Fibroblast of pulmonary artery (primary cell): ENCODE data around the gene TUNAR.

Experiments used
- DNase-seq: peaks from one replicate; pipeline ENCODE4 v3.0.0-alpha.2; 2010; ENCODE audit warnings: low read depth
- H3K4me3 ChIP-seq: replicated peaks from 2 replicates; pipeline ENCODE4 v1.5.1; 2011; ENCODE audit warnings: low read depth, mild to moderate bottlenecking, control low read depth, low read length, moderate library complexity
- TF ChIP-seq, protein P1 (sequence below): IDR thresholded peaks from 2 replicates; pipeline ENCODE4 v1.5.1; 2011; ENCODE audit warnings: mild to moderate bottlenecking, control low read depth, low read length, inconsistent platforms; ENCODE audit errors: missing control alignments

TUNAR gene

DNA sequence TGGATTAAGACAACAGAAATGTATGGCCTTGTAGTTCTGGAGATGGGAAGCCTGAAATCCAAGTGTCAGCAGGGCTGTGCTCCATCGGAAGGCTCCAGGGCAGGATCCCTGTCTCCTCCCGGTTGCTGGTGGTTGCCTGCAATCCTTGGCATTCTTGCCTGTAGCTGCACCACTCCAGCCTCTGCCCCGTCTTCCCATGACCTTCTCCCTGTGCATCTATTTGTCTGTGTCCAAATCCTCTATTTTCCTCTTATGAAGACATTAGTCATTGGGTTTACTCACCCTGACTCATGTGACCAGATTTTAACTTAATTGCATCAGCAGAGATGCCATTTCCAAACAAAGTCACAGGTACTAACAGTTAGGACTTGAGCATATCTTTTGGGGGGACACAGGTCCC lies 15.1 kb downstream of the TUNAR start:
- TF ChIP-seq, protein P1, sequence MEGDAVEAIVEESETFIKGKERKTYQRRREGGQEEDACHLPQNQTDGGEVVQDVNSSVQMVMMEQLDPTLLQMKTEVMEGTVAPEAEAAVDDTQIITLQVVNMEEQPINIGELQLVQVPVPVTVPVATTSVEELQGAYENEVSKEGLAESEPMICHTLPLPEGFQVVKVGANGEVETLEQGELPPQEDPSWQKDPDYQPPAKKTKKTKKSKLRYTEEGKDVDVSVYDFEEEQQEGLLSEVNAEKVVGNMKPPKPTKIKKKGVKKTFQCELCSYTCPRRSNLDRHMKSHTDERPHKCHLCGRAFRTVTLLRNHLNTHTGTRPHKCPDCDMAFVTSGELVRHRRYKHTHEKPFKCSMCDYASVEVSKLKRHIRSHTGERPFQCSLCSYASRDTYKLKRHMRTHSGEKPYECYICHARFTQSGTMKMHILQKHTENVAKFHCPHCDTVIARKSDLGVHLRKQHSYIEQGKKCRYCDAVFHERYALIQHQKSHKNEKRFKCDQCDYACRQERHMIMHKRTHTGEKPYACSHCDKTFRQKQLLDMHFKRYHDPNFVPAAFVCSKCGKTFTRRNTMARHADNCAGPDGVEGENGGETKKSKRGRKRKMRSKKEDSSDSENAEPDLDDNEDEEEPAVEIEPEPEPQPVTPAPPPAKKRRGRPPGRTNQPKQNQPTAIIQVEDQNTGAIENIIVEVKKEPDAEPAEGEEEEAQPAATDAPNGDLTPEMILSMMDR, result no peak
- peak; percentile 10 for DNase-seq
- no peak overlapping the region for H3K4me3 ChIP-seq

DNA sequence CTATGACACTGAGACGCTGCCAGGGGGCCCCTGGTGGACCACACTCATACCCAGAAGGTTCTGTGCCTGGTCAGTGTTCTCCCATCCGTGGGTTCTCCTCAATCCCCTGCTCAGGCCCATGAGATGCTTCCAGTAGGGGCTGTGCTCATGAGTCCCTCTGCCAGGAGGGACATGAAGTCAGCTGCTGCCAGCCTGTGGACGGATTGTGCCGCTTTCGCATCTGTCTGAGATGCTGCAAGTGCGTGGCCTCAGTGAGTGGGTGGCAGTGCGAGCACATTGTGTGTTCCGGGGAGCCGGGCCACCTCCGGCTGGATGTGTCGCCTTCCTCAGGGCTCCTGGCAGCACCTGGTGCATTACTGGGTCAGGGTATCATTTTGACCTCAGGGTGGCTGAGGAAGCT lies 15.5 kb downstream of the TUNAR start:
- TF ChIP-seq, protein P1, result no peak
- no peak for DNase-seq
- no peak overlapping the region for H3K4me3 ChIP-seq

DNA sequence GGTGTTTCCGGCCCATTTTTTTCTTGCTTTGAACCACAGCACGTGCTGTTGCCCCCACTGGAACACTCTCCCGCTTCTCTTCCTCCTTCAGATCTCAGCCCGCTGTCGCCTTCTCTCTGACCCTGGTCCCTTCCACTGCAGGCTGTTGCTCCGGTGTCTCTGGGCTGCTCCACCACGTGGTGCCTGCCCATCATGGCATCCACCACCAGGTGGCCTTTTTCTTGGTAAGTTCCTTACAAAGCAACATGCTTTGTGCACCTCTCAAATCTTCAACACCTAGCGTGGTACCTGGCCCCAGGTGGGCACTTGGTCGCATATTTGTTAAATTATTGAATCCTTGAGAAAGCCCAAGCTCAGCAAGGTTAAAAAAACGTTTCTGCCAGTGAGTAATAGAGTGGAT lies 19.1 kb downstream of the TUNAR start:
- H3K4me3 ChIP-seq, result no peak overlapping the region
- DNase-seq, result no peak
- TF ChIP-seq, protein P1, result no peak

DNA sequence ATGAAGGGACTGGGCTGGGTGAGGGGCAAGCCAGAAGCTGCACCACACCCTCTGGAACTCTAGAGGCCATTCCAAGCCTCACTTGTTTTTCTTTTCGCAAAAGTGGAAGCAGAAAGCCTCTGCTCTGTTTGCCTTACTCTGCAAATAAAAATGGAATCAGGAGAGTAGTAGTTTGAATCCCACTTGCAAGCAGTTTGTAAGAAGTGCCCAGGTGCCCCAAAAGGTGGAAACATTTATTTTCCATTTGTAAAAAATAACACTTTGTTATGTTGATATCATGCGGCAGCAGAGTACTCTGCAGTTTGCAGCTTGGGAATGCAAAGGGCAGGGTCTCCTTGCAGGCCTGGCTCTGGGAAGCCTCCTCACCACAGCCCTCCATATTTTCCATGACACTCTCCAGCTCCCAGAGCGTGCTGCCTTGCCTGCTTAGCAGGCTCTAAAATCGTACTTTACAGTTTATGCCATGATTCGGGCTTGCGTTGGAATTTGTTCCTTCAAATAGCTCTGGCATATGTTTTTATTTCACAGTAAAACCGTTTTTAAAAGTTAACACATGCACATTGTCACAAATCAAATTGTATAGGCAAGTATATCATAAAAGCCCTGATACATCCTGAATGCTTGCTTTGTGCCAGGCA lies 20.0 kb downstream of the TUNAR start:
- TF ChIP-seq, protein P1, result no peak
- DNase-seq, result no peak

DNA sequence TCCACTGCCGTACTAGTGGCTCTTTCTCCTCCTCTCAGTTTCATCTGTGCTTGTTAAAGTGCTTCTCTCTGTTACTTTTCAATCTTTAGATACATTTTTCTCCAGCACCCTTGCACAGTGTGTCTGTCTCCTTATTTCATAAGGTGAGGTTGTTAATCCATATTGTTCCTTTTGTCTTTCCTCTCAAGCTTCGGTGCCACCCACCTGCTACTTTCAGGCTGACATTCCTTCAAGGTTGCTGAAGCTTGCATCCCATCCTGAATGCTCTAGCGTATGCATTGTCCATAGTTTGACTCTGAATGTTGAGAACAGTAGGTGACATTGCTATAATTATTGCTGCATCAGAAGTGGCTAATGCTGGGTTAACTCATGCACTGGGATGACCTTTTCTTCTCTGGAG lies 20.6 kb downstream of the TUNAR start:
- no peak overlapping the region for H3K4me3 ChIP-seq
- TF ChIP-seq, protein P1, result no peak
- DNase-seq, result no peak

More for the DNA sequence above, 20.0 kb downstream of the TUNAR start:
- H3K4me3 ChIP-seq, result no peak overlapping the region

DNA sequence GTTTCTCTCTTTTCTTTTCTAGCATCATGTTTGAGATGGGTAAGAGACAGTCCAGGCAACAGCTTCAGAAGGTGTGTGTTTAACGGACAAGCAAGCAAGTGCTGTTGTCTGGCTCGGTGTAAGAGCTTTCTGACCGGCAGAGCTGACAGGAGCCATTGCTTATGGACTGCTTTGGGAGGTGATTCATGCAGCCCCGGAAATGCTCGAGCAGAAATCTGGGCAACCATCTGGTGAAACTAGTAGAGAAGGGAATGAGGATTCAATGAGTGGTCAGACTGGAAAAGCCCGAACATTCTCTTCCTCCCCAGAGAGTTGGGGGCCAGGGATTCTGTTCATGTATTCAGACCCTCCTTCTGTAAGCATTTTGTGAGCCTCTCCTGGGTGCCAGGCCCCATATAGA lies 24.4 kb downstream of the TUNAR start:
- no peak for DNase-seq
- TF ChIP-seq, protein P1, result no peak
- H3K4me3 ChIP-seq, result no peak overlapping the region

DNA sequence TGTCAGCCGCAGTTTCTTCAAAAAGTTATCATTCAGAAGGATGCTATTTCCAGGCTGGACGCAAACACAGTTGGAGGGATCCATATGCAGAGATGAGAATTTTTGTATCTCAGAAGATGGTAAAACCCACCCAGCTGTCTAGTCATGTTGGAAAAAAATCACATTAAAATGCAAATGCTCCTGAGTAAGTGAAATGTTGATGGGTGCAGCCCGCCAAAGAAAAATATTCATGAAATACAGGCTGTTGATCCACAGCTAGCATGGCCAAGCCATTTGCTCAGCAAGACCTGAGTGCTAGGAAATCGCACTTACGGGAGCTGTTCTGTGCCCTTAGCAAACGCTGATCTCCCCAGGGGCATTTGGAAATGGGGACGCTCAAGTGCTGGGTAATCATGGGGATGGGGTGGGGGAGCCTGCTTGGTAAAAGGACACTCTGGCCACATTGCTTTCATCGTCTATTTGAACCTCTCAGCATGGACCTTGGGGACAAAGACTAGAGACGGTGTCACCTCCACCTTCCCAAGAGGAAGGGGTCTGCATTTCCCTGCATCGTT lies 25.7 kb downstream of the TUNAR start:
- DNase-seq, result no peak
- TF ChIP-seq, protein P1, result no peak
- no peak overlapping the region for H3K4me3 ChIP-seq
